ENCODE results near the gene CRISP1. TPM values are rescaled to one million over a fixed set of nuclear protein-coding genes. Genes with fewer than 3 reads are reported as not detected.

The CRISP1 gene
- total and polyA plus RNA-seq, 2 donors (not counting 3 experiments of a cell fraction or from before 2014, with no cell fraction given), result not detected

- ChIA-PET POLR2A (no interaction called here), CTCF (no interaction called here)
- Histone ChIP-seq H4K20me1 (replicated peaks; ENCODE audit: control insufficient read depth, extremely low read depth, insufficient read depth, low read length) (no peaks in the 10 kb centered on the region), H2AFZ (ENCODE audit: low read depth, low read length) (no peak overlapping the region), H3K4me1 (ENCODE audit: control insufficient read depth, extremely low read depth, insufficient read depth, low read length) (no peaks in the 10 kb centered on the region), H3K9me1 (replicated peaks; ENCODE audit: control insufficient read depth, extremely low read depth, insufficient read depth, low read length) (no peaks in the 10 kb centered on the region), H3K4me3 (replicated peaks in 1 of 3; ENCODE audit: insufficient read depth in 1 of 3, low read depth in 1 of 3, low read length in 3 of 3) (no peak overlapping the region), H3K36me3 (ENCODE audit: control insufficient read depth in 2 of 2, extremely low read depth in 1 of 2, insufficient read depth in 2 of 2, low read length in 2 of 2) (no peaks in the 10 kb centered on the region), H3K27me3 (ENCODE audit: control insufficient read depth in 2 of 2, insufficient read depth in 2 of 2, low read length in 2 of 2) (no peaks in the 10 kb centered on the region), H3K9ac (replicated peaks; ENCODE audit: extremely low read depth, insufficient read depth, low read length) (no peak overlapping the region), H3K79me2 (ENCODE audit: control insufficient read depth, insufficient read depth, low read length) (no peaks in the 10 kb centered on the region), H3K9me3 (replicated peaks; ENCODE audit: control insufficient read depth, insufficient read depth, low read length) (no peaks in the 10 kb centered on the region), H3K27ac (ENCODE audit: insufficient read depth, low read depth, low read length) (no peak overlapping the region), H3K4me2 (ENCODE audit: insufficient read depth, low read length) (no peak overlapping the region)
- BruUV-seq (replicated peaks), result no TSS peak
- no peak for TF ChIP-seq MAX (IDR thresholded peaks at IDR 0.05; ENCODE audit: insufficient read depth, insufficient read length)
- no peak for TF ChIP-seq GATA2 (IDR thresholded peaks at IDR 0.05; ENCODE audit: insufficient read depth, insufficient read length, low read depth, low read length)
- TF ChIP-seq MYC (IDR thresholded peaks at IDR 0.05; ENCODE audit: low read depth, low read length), result no peak
- no peak for TF ChIP-seq EZH2 (IDR thresholded peaks at IDR 0.05; ENCODE audit: borderline replicate concordance, low read depth, low read length, severe bottlenecking)
- TF ChIP-seq JUN (IDR thresholded peaks at IDR 0.05; ENCODE audit: borderline replicate concordance, insufficient read depth, insufficient read length, low read depth), result no peak
- TF ChIP-seq CTCF (IDR thresholded peaks at IDR 0.05; ENCODE audit: extremely low read depth in 1 of 2, insufficient read depth in 1 of 2, low read depth in 1 of 2, low read length in 2 of 2), result no peak
- TF ChIP-seq POLR2A (IDR thresholded peaks at IDR 0.05; ENCODE audit: low read depth, low read length), result no peak
- no peak for TF ChIP-seq POLR2AphosphoS5 (IDR thresholded peaks at IDR 0.05; ENCODE audit: insufficient read depth, low read depth, low read length)
- no peak for TF ChIP-seq FOS (IDR thresholded peaks at IDR 0.05; ENCODE audit: borderline replicate concordance, insufficient read depth, low read length)
- intact Hi-C loops (cut with micrococcal nuclease), result no loop called here
- DNase-seq (ENCODE audit: low read depth, low spot score) (no peak), FAIRE-seq (no peak)
- dilution Hi-C loops (cut with MboI; ENCODE audit: extremely low pct_ligation_motif_present, low sequenced_read_pairs), result no loop called here
Observed at GRCh38 chr6:49913636-49914375, 47.5 kb upstream of the CRISP1 start.

Data from endothelial cell of umbilical vein (primary cell).